GM21515 (cell line): Measurements from ENCODE around the gene SCAF8.

Experiments used
- ATAC-seq: cut with Tn5 transposase; IDR thresholded peaks from one replicate; pipeline ENCODE4 v1.9.1; 2021; ENCODE audit not compliant: unreplicated experiment

SCAF8 gene

GRCh38 chr6:154830771-154831170 lies 97.6 kb downstream of the SCAF8 start:
- ATAC-seq = no peak

- ATAC-seq = no peak
These were observed 102.1 kb downstream of the SCAF8 start for GRCh38 chr6:154835307-154835706.

DNA sequence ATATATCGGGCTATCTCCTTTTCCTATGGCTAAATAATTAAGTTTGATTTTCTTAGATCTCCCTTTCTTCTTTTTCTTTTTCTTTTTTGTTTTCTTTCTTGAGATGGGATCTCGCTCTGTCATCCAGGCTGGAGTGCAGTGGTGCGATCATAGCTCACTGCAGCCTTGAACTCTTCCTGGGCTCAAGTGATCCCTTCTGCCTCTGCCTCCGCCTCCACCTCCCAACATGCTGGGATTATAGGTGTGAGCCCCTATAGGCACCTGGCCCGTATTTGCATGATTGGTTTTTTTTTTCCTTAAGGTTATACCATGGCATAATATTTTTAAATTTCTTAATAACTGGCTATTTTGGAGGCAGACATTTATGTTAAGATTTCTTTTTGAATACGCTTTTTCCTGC lies 106.3 kb downstream of the SCAF8 start:
- no peak for ATAC-seq

DNA sequence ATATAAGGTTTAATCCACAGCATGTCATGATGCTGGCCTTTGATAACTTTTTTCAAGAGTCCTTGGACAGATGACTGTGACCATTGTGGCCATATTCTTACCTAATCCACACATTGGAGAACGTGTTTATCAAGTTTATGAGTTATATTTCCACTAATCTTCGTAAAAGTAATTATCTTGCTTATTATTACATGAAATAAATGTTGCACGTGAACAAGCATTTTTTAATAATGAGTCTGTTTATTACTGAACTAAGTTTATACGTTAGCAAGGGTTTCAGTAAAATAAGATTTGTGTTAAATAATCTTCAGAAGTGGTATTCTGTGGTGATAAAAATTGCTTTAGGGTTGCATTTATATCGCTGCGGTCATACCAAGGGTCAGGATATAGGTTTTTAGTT lies 107.1 kb downstream of the SCAF8 start:
- no peak for ATAC-seq

DNA sequence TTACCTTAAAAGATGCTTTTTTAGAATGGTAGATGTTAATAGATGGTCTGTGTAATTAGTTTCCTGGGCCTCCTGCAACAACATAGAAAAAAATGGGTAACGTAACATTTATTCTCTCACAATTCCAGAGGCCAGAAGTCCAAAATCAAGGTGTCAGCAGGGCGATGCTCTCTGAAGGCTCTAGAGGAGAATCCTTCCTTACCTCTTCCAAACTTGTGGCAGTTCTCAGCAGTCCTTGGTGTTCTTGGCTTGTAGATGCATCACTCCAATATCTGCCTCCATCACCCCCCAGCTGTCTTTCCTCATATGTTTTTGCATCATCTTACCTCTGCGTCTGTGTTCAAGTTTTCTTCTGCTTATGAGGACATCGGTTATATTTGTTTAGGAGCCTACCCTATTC lies 107.9 kb downstream of the SCAF8 start:
- ATAC-seq = no peak

GRCh38 chr6:154842833-154843232 lies 109.6 kb downstream of the SCAF8 start:
- no peak for ATAC-seq

- no peak for ATAC-seq
These were observed 114.1 kb downstream of the SCAF8 start for GRCh38 chr6:154847318-154847717.

DNA sequence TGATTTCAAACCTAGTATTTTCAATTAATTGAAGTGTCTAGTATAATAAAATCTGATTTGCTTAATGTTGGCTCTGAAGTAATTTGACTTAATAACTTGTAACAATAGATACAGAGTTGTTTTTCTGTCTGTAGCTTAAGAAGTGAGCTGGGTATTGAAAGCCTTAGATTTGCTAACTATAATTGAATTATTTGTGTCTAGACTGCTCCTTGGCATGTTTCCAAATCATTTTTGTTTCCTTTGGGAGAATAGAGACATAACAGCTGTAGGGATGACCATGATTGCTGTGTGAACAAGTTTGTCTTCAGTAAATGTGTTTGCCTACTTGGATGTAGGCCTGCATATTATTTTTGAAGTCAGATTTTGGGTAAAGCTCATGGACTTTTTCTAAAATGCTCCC lies 115.4 kb downstream of the SCAF8 start:
- ATAC-seq = no peak

GRCh38 chr6:154849475-154849874 lies 116.3 kb downstream of the SCAF8 start:
- ATAC-seq = no peak

DNA sequence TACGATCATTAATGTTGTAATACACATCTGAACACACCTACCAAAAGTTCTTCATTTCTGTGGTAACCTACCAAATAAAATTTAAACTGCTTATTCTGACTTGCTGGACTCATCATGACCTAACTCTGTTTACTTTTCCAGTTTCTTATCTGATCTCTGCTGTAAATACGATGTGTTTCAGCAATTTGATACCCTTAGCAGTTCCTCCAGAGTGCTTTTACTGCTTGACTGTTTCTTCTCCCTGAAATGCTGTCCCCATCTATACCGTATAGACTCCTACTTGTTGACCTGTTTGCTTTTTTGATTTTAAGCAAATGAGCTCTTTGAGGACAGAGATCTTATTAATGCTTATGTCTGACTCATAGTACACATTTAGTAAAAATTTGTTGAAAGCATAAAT lies 119.5 kb downstream of the SCAF8 start:
- no peak for ATAC-seq

- ATAC-seq = no peak
These were observed 124.3 kb downstream of the SCAF8 start for GRCh38 chr6:154857529-154857928.

- no peak for ATAC-seq
These were observed 128.6 kb downstream of the SCAF8 start for GRCh38 chr6:154861825-154862224.

DNA sequence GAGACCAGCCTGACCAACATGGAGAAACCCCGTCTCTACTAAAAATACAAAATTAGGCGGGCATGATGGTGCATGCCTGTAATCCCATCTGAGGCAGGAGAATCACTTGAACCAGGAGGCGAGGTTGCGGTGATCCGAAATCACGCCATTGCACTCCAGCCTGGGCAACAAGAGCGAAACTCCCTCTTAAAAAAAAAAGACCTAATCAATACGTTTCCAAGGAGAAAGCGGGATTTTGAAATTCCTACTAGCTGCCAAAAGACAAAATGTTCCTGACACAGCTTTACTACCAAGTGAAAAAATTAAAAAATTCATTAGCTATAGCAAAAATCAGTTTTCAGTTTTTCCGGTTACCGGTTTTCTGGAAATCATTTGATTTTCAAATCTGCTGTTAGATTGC lies 129.3 kb downstream of the SCAF8 start:
- no peak for ATAC-seq

- ATAC-seq = no peak
These were observed 130.8 kb downstream of the SCAF8 start for GRCh38 chr6:154864066-154864430.

DNA sequence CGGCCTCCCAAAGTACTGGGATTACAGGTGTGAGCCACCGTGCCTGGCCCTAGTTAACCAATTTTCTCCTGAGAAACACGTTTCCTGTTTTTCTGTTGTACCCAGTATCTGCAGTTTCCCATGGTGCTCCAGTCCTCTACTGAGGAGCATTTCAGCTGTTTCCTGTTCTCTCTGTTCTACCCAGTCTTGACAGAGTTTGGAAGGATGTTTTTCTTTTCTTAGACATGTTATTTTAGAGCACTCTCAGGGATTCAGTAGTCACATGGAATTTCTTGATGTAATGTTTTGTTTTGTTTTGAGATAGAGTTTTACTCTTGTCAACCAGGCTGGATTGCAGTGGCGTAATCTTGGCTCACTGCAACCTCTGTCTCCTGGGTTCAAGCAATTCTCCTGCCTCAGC lies 132.1 kb downstream of the SCAF8 start:
- ATAC-seq = no peak

DNA sequence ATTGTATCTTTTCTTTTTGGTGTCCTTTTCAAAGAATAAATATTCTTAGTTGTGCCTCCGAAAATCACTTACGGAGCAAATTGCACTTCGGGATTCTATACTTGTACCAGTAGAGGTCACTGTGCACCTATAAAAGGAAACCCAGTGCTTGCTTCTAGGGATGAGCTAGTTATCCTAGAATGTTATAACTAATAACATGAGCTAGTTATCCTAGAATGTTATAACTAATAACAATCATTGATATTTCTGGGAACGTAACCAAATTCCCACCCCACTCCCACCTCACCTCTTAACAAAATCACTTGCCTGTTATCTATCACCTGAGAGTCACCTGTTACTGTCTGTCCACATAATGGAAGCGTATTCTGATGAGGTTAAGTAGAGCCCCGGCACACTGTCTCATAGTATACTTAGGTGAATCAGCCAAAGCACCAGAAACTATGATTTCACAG lies 135.0 kb downstream of the SCAF8 start:
- no peak for ATAC-seq

- no peak for ATAC-seq
These were observed 139.4 kb downstream of the SCAF8 start for GRCh38 chr6:154872542-154873114.

GRCh38 chr6:154873546-154873945 lies 140.3 kb downstream of the SCAF8 start:
- no peak for ATAC-seq

DNA sequence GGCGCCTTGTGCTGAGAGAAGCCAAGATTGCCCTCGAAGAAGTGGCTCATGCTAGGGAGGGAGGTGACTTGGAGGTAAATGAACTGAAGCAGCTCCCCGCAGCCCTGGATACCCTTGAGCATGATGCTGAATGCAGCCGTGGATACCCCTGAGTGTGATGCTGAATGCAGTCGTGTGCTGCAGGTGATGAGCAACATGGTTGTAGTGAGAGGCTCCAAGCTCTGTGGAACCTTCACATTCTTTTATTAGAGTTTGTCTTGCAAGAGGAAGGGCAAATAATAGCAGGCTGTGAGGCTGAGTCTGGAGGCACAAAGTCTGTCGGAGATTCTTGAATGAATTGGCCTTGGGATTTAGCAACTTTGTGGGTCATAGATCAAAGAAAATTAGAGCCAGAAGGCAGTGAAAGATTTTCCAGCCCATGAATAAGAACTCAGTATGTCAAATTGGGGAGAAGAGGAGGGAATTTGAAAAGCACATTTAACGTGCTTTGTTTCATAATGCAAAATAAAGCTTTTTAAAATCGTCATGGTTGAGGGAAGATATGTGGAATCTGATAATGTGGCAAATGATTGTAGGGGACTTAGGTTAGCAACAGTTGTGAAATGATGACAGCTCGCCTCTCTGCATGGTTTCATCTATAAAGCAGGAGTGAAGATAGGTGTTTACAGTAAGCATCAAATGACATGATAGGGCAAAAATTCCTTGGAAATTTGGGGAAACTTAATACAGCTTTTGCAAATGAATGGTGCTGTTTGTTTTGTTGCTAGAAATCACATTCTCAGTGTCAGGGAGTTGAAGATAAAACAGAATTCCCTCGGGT lies 141.8 kb downstream of the SCAF8 start:
- no peak for ATAC-seq

GRCh38 chr6:154876486-154877280 lies 143.5 kb downstream of the SCAF8 start:
- no peak for ATAC-seq

- ATAC-seq = no peak
These were observed 145.8 kb downstream of the SCAF8 start for GRCh38 chr6:154878871-154879491.

DNA sequence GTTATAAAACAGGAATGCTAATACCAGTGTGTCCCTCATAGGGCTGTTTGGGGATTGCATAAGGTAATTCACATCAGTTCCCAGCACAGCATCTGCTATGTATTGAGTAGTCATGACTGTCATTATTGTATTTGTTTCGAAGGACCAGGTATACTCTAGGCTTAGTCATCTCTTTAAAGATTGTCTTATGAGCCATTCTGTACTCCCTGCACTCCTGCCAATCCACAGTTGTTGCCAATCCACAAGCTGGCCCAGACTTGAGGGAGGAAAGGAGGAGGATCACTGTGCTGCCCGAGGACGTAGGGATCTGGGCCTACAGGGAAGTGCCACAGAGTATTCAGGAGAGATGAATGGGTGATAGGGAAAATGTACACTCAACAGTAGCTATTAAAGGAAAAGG lies 148.9 kb downstream of the SCAF8 start:
- no peak for ATAC-seq
